ENCODE data around the gene SLC24A3.

GRCh38 chr20:19250346-19250745 is 37.9 kb downstream of the SLC24A3 start:
- TF ChIP-seq CTCF (IDR thresholded peaks at IDR 0.05; ENCODE audit: low read depth, low read length) (no peak), EZH2phosphoT487 (IDR thresholded peaks at IDR 0.05; ENCODE audit: low read depth) (no peak)
